Neural progenitor cell (in vitro differentiated cells): Measurements from ENCODE around the gene PCSK2. TPM values are rescaled to one million over a fixed set of nuclear protein-coding genes. Genes with fewer than 3 reads are reported as not detected.

Source experiments
- DNase-seq: peaks from one replicate; pipeline ENCODE4 v3.0.0-alpha.2; 2016; ENCODE audit warnings: low spot score
- H2AFZ ChIP-seq: fragments of 200-600 bp; sonication (generic); replicated peaks from 2 replicates; pipeline ENCODE4 v1.6.1; 2016; ENCODE audit warnings: antibody characterized with exemption
- H3F3A ChIP-seq: fragments of 200-600 bp; sonication (generic); 2 replicates; pipeline ENCODE4 v1.6.1; 2016; ENCODE audit warnings: antibody characterized with exemption, low read depth
- H3K27ac ChIP-seq: fragments of 200-600 bp; sonication (generic); 2 replicates; pipeline ENCODE4 v1.5.1; 2016; ENCODE audit warnings: mild to moderate bottlenecking
- H3K27me3 ChIP-seq: fragments of 200-600 bp; sonication (generic); 2 replicates; pipeline ENCODE4 v1.6.1; 2016; ENCODE audit warnings: mild to moderate bottlenecking, moderate library complexity
- H3K36me3 ChIP-seq: fragments of 200-600 bp; sonication (generic); 2 replicates; pipeline ENCODE4 v1.5.1; 2016
- H3K4me1 ChIP-seq: fragments of 200-600 bp; sonication (generic); 2 replicates; pipeline ENCODE4 v1.6.1; 2016; ENCODE audit warnings: mixed run types
- H3K4me2 ChIP-seq: fragments of 200-600 bp; sonication (generic); 2 replicates; pipeline ENCODE4 v1.6.1; 2016
- H3K4me3 ChIP-seq: fragments of 200-600 bp; sonication (generic); 2 replicates; pipeline ENCODE4 v1.5.1; 2016
- H3K79me2 ChIP-seq: fragments of 200-600 bp; sonication (generic); 2 replicates; pipeline ENCODE4 v1.6.1; 2016; ENCODE audit warnings: low read depth
- H3K9ac ChIP-seq: fragments of 200-600 bp; sonication (generic); 2 replicates; pipeline ENCODE4 v1.6.1; 2016
- H3K9me3 ChIP-seq: fragments of 200-600 bp; sonication (generic); 2 replicates; pipeline ENCODE4 v1.5.1; 2016; ENCODE audit warnings: low read depth
- H4K20me1 ChIP-seq: fragments of 200-600 bp; sonication (generic); 2 replicates; pipeline ENCODE4 v1.6.1; 2016; ENCODE audit warnings: low read depth
- H3K27ac Mint-ChIP-seq: 3 replicates; pipeline ENCODE4 v1.8.0; 2021; ENCODE audit warnings: mixed read lengths
- H3K27me3 Mint-ChIP-seq: 2 replicates; pipeline ENCODE4 v1.8.0; 2022; ENCODE audit warnings: low read depth, mild to moderate bottlenecking, inconsistent platforms, moderate library complexity, mixed read lengths; ENCODE audit not compliant: insufficient read depth
- H3K36me3 Mint-ChIP-seq: 3 replicates; pipeline ENCODE4 v1.8.0; 2021; ENCODE audit warnings: mixed read lengths
- H3K4me1 Mint-ChIP-seq: 3 replicates; pipeline ENCODE4 v1.8.0; 2021; ENCODE audit warnings: mixed read lengths
- H3K4me3 Mint-ChIP-seq: 3 replicates; pipeline ENCODE4 v1.8.0; 2021; ENCODE audit warnings: mild to moderate bottlenecking, moderate library complexity, mixed read lengths
- H3K9me3 Mint-ChIP-seq: 3 replicates; pipeline ENCODE4 v1.8.0; 2020; ENCODE audit warnings: mixed read lengths
- EZH2 ChIP-seq: fragments of 200-600 bp; sonication (generic); IDR thresholded peaks from 2 replicates; pipeline ENCODE4 v1.6.1; 2017; ENCODE audit warnings: antibody characterized with exemption, mild to moderate bottlenecking, moderate library complexity
- EZH2phosphoT487 ChIP-seq: fragments of 200-600 bp; sonication (generic); IDR thresholded peaks from 2 replicates; pipeline ENCODE4 v1.6.1; 2017; ENCODE audit warnings: antibody characterized with exemption
- total RNA-seq: library from RNA; depleted of rRNA; stranded (reverse); fragments of >200 nt; gene quantifications from 2 replicates; pipeline ENCODE4 v1.2.3, GENCODE V29; 2015; ENCODE audit warnings: low replicate concordance
- TF ChIP-seq, protein P1 (sequence below): fragments of 200-600 bp; sonication (generic); IDR thresholded peaks from 2 replicates; pipeline ENCODE4 v1.5.1; 2017; ENCODE audit warnings: antibody characterized with exemption, mild to moderate bottlenecking

Gene PCSK2
- total RNA-seq, 1 donor from 2014 or later, result 0.07 TPM

DNA sequence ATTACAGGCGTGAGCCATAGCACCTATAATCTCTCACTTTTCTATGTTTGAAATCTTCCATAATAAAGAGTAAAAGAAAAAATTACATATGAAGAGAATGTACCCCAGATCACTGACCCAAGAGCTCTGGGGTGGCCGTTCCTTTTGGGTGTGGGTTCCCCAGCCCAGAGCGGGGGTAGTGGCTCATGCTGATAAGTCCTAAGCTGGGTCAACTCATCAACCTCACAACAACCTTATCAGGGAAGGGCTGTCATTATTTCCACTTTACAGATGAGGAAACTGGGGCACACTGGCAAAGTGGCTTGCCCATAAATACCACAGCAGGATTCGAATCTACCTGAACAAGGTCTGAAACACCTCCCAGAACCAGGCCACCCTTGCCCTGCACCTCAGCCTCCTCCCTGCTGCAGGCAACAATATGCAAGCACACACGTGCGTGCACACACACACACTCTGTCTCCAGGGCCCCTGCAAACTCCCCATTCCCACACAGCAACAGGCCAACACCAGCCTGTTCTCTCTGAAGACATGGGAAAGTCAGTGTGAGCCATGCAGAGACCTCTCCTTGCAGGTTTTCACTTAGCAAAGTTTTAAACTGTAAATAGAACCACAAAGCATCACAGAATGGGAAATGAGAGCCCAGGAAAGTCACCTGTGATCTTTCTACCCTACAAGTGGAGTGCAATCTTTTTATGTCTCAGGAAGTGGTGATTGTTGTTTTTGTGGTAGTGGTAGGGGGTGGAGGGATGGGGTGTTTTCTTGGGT lies 276.6 kb downstream of the PCSK2 start:
- Histone ChIP-seq H3K27ac (no peak overlapping the region), H3K9ac (no peak overlapping the region), H3K9me3 (no peaks in the 10 kb centered on the region), H3K4me2 (no peak overlapping the region), H3K27me3 (peaks cover 36% of the 10 kb centered on the region), H2AFZ (no peak overlapping the region), H4K20me1 (no peaks in the 10 kb centered on the region), H3K79me2 (no peaks in the 10 kb centered on the region), H3F3A (no peaks in the 10 kb centered on the region), H3K4me1 (no peaks in the 10 kb centered on the region), H3K4me3 (no peak overlapping the region), H3K36me3 (no peaks in the 10 kb centered on the region)
- no peaks in the 10 kb centered on the region for H3K36me3 Mint-ChIP-seq
- H3K27ac Mint-ChIP-seq, result no peak overlapping the region
- peaks cover 5% of the 10 kb centered on the region for H3K4me1 Mint-ChIP-seq
- no peaks in the 10 kb centered on the region for H3K9me3 Mint-ChIP-seq
- peaks cover 20% of the 10 kb centered on the region for H3K27me3 Mint-ChIP-seq
- DNase-seq, result no peak
- TF ChIP-seq EZH2phosphoT487 (no peak), EZH2 (no peak)
- TF ChIP-seq, protein P1, sequence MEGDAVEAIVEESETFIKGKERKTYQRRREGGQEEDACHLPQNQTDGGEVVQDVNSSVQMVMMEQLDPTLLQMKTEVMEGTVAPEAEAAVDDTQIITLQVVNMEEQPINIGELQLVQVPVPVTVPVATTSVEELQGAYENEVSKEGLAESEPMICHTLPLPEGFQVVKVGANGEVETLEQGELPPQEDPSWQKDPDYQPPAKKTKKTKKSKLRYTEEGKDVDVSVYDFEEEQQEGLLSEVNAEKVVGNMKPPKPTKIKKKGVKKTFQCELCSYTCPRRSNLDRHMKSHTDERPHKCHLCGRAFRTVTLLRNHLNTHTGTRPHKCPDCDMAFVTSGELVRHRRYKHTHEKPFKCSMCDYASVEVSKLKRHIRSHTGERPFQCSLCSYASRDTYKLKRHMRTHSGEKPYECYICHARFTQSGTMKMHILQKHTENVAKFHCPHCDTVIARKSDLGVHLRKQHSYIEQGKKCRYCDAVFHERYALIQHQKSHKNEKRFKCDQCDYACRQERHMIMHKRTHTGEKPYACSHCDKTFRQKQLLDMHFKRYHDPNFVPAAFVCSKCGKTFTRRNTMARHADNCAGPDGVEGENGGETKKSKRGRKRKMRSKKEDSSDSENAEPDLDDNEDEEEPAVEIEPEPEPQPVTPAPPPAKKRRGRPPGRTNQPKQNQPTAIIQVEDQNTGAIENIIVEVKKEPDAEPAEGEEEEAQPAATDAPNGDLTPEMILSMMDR, result no peak
- no peak overlapping the region for H3K4me3 Mint-ChIP-seq

DNA sequence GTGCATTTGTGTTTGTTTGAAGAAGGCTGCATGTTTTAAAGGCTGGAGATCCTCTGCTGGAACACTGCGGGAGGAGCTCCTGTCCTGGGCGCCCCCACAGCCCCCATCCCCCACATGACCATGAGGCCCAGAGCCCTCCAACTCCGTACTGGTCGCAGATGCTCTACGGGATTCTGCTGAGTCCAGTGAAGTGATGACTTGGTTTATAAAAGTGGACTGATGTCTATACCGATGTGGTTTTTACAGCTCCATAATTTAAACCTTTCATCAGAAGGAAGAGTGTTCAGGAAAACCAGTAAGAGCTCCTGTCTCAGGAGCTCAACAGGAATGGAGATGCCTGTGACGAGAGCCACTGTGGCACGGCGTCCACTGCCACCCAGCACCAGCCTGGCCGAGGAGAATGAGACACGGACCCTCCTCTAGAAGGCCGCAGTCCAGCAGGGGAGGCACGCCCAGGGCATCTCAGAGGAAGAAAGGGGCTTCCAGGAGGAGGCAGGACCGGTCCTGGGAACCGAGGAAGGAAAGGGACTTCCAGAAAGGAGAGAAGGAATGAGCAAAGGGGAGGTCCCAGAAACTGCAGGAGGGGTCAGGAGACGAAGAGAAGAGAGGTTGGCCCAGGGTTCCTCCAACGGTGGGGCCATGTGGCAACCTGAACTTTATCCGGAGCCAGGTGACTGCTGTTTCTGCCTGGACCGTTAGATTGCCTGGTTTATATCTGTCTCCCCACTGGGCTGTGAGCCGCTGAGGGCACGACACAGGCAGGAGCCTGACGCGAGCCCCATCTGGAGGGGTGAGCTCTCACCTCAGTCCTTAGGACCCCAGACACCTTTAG lies 277.4 kb downstream of the PCSK2 start:
- no peak for DNase-seq

DNA sequence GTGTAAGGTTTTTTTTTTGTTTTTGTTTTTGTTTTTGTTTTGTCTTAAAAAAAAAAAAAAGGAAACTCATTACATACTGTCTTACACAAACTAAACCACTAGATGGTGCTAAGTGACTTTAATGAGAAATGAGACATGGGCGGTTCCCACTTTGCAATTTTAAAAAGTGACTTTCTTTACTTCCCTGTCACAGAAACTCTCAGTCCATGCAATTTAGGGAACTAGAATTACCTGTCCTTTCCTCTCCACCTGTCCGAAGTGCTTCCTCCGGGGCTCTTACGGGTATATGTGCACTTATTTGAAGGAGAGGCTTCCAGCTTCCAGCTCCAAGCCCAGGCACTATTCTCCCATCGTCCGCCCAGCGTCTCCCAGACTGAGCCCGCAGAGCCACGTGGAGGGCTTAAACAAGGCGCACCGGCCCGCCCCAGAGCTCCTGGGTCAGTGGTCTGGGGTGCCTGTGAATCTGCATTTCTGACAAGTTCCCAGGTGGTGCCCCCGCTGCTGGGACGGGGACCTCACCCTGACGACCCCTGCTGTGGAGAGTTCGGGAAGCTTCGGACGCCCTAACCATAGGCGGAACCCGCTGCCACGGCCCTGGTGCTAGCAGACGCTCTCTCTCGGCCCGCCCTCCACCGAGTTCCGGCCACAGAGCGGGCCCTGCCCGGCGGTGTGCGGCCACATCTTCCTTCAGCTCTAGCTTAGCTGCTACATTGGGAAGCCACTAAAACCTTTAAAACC lies 278.2 kb downstream of the PCSK2 start:
- H3K4me3 Mint-ChIP-seq, result peak overlapping the region; percentile 75
- H3K79me2 ChIP-seq, result no peaks in the 10 kb centered on the region
- peak overlapping the region; percentile 29 for H3K4me3 ChIP-seq
- H3K4me1 Mint-ChIP-seq, result peaks cover 5% of the 10 kb centered on the region
- no peaks in the 10 kb centered on the region for H3F3A ChIP-seq
- peaks cover 49% of the 10 kb centered on the region for H3K27me3 ChIP-seq
- no peaks in the 10 kb centered on the region for H3K36me3 Mint-ChIP-seq
- TF ChIP-seq EZH2, result no peak
- TF ChIP-seq, protein P1, result peak; percentile 77
- no peaks in the 10 kb centered on the region for H3K4me1 ChIP-seq
- H3K9me3 ChIP-seq, result no peaks in the 10 kb centered on the region
- DNase-seq, result peak; percentile 78
- H3K27me3 Mint-ChIP-seq, result peaks cover 20% of the 10 kb centered on the region
- no peak overlapping the region for H3K27ac Mint-ChIP-seq
- H4K20me1 ChIP-seq, result no peaks in the 10 kb centered on the region
- H3K9me3 Mint-ChIP-seq, result no peaks in the 10 kb centered on the region
- H3K4me2 ChIP-seq, result peak overlapping the region; percentile 85
- peak overlapping the region; percentile 88 for H2AFZ ChIP-seq
- H3K36me3 ChIP-seq, result no peaks in the 10 kb centered on the region
- no peak overlapping the region for H3K9ac ChIP-seq
- H3K27ac ChIP-seq, result no peak overlapping the region

More for the DNA sequence above, 277.4 kb downstream of the PCSK2 start:
- H3K79me2 ChIP-seq, result no peaks in the 10 kb centered on the region
- no peaks in the 10 kb centered on the region for H3K9me3 ChIP-seq
- H3F3A ChIP-seq, result no peaks in the 10 kb centered on the region
- H3K4me1 ChIP-seq, result no peaks in the 10 kb centered on the region
- Mint-ChIP-seq H3K27ac (no peak overlapping the region), H3K36me3 (no peaks in the 10 kb centered on the region), H3K4me1 (peaks cover 5% of the 10 kb centered on the region), H3K4me3 (no peak overlapping the region), H3K9me3 (no peaks in the 10 kb centered on the region), H3K27me3 (peaks cover 18% of the 10 kb centered on the region)
- no peak overlapping the region for H3K4me3 ChIP-seq
- no peak overlapping the region for H3K27ac ChIP-seq
- H3K9ac ChIP-seq, result no peak overlapping the region
- H3K36me3 ChIP-seq, result no peaks in the 10 kb centered on the region
- TF ChIP-seq, protein P1, result no peak
- TF ChIP-seq EZH2 (no peak), EZH2phosphoT487 (no peak)
- H3K4me2 ChIP-seq, result peak overlapping the region; percentile 85
- no peaks in the 10 kb centered on the region for H4K20me1 ChIP-seq
- H3K27me3 ChIP-seq, result peaks cover 44% of the 10 kb centered on the region
- peak overlapping the region; percentile 88 for H2AFZ ChIP-seq
